Common myeloid progenitor, CD34-positive (primary cell): Measurements from ENCODE around the gene ZPR1. TPM values are rescaled to one million over a fixed set of nuclear protein-coding genes. Genes with fewer than 3 reads are reported as not detected.
"Not testable (repeated sequence)": the region's sequence is repeated elsewhere in the genome, so short reads cannot be mapped to it uniquely, and the experiment has no call there.

Experiments
- CTCF ChIA-PET: fragments of 350-600 bp; sonication (Branson Sonifier 250); formaldehyde crosslinking; loops from one replicate; lab custom pipeline; 2021; ENCODE audit warnings: antibody characterized with exemption; lab: Charles Lee
- POLR2A ChIA-PET: fragments of 350-600 bp; sonication (Branson Sonifier 250); formaldehyde crosslinking; loops from one replicate; lab custom pipeline; 2021; ENCODE audit warnings: antibody characterized with exemption; lab: Charles Lee
- DNase-seq, 3 donors: peaks; one replicate each; pipeline versions ENCODE4 v3.0.0 to v3.0.0-alpha.2; 2013
- H3K27ac ChIP-seq, 2 experiments: 1 replicate in 1 of 2; 2 replicates in 1 of 2; pipeline ENCODE4 v1.7.0; 2013; ENCODE audit warnings: inconsistent platforms in 2 of 2, low read length in 2 of 2, mild to moderate bottlenecking in 2 of 2, low read depth in 1 of 2, moderate library complexity in 1 of 2; ENCODE audit not compliant: severe bottlenecking in 2 of 2, insufficient read depth in 1 of 2, poor library complexity in 1 of 2
- H3K27me3 ChIP-seq, 5 experiments: replicated peaks in 2 of 5; 1 replicate in 3 of 5; 2 replicates in 2 of 5; pipeline versions ENCODE4 v1.6.1 to v1.7.0; 2013; ENCODE audit warnings: low read length in 4 of 5, mild to moderate bottlenecking in 2 of 5, moderate library complexity in 2 of 5, inconsistent platforms in 1 of 5; ENCODE audit not compliant: insufficient read depth in 5 of 5, control insufficient read depth in 4 of 5
- H3K36me3 ChIP-seq, 4 experiments: 1 replicate in 2 of 4; 2 replicates in 2 of 4; pipeline versions ENCODE4 v1.6.1 to v1.7.0; 2013; ENCODE audit warnings: low read length in 3 of 4, control low read depth in 1 of 4, mild to moderate bottlenecking in 1 of 4; ENCODE audit not compliant: control insufficient read depth in 4 of 4, insufficient read depth in 4 of 4
- H3K4me1 ChIP-seq, 4 experiments: 1 replicate in 3 of 4; 2 replicates in 1 of 4; pipeline versions ENCODE4 v1.6.1 to v1.7.1; 2013; ENCODE audit warnings: low read length in 3 of 4, mild to moderate bottlenecking in 3 of 4, control low read depth in 1 of 4, inconsistent platforms in 1 of 4, moderate library complexity in 1 of 4; ENCODE audit not compliant: control insufficient read depth in 4 of 4, insufficient read depth in 4 of 4; ENCODE audit errors: control extremely low read depth in 1 of 4
- H3K4me3 ChIP-seq, 7 experiments: 1 replicate in 4 of 7; 2 replicates in 3 of 7; pipeline versions ENCODE4 v1.5.1 to v1.7.0; 2013; ENCODE audit warnings: mild to moderate bottlenecking in 7 of 7, low read length in 6 of 7, moderate library complexity in 6 of 7, inconsistent platforms in 2 of 7, low read depth in 2 of 7, control low read depth in 1 of 7; ENCODE audit not compliant: insufficient read depth in 4 of 7, control insufficient read depth in 1 of 7; ENCODE audit errors: extremely low read depth in 1 of 7
- H3K9me3 ChIP-seq, 5 experiments: 1 replicate in 4 of 5; 2 replicates in 1 of 5; pipeline versions ENCODE4 v1.6.1 to v1.7.1; 2013; ENCODE audit warnings: low read length in 4 of 5, mild to moderate bottlenecking in 2 of 5, inconsistent platforms in 1 of 5, low read depth in 1 of 5, moderate library complexity in 1 of 5; ENCODE audit not compliant: control insufficient read depth in 4 of 5, insufficient read depth in 2 of 5; ENCODE audit errors: control extremely low read depth in 1 of 5
- WGBS: methylation state at CpG from one replicate; pipeline ENCODE4 v1.1.5; 2013; ENCODE audit not compliant: insufficient coverage; 5-methylcytosine and 5-hydroxymethylcytosine counted together
- polyA plus RNA-seq: library from polyadenylated mRNA; unstranded; fragments of 120-200 nt; gene quantifications from one replicate; pipeline ENCODE4 v1.2.1, GENCODE V29; 2013

The ZPR1 gene, protein sequence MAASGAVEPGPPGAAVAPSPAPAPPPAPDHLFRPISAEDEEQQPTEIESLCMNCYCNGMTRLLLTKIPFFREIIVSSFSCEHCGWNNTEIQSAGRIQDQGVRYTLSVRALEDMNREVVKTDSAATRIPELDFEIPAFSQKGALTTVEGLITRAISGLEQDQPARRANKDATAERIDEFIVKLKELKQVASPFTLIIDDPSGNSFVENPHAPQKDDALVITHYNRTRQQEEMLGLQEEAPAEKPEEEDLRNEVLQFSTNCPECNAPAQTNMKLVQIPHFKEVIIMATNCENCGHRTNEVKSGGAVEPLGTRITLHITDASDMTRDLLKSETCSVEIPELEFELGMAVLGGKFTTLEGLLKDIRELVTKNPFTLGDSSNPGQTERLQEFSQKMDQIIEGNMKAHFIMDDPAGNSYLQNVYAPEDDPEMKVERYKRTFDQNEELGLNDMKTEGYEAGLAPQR
- polyA plus RNA-seq = 36.2 TPM

DNA sequence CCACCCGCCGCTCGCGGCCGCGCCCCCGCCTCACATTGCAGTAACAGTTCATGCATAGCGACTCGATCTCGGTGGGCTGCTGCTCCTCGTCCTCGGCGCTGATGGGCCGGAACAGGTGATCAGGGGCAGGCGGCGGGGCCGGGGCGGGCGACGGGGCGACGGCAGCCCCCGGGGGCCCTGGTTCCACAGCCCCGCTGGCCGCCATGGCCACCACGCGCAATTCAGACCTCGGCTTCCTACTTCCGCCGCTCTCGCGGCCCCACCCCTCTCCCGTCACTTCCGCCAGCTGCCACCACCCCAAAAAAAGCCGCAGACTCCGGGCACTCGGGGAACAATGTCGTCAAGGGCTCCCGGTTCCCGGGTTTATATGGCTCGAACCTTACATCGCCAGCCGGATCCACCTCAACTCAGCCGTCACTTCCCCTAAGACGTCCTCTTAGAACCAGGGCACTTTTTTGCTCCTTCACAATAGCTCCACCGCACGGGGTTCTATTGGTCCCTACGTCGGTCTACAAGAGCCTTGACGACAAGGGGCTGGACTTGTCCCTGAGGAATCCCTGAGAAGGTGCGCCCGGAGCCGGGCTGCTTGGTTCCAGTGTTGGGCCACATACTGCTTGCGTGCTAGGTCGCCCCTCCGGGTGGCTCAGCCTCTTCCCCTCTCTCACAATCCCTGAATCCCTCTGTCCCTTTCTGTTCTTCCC, at the start of gene ZPR1:
Gene ZPR1 (minus strand): TSS at position 238 of the 701 bp plus-strand sequence. CDS start 33 bp downstream, at position 205.
- WGBS = under 1% methylated on average over 45 of the region's 56 CpGs
- Histone ChIP-seq H3K4me1 (peaks cover 0 to 27% (median 21%) of the 10 kb centered on the region in 4 experiments), H3K4me3 (peak within 1 kb of the TSS; percentile 76 to 93 (median 86)), H3K36me3 (peaks cover 18 to 38% (median 28%) of the 10 kb centered on the region in 4 experiments), H3K27me3 (peaks cover 0 to 2% (median 0%) of the 10 kb centered on the region in 5 experiments), H3K9me3 (no peaks in the 10 kb centered on the region), H3K27ac (peak within 1 kb of the TSS; percentile 77)
- POLR2A ChIA-PET = interaction anchor here (0.6 to 1.5 kb wide), 3 partner anchors 15 to 48 kb away, joined by 3 to 6 read pairs (median 3); partner anchors contain the start of gene BUD13
- CTCF ChIA-PET = interaction anchor here (1.1 to 9.8 kb wide), 11 partner anchors 12 to 458 kb away, joined by 3 to 134 read pairs (median 6); partner anchors contain the start of genes APOA1 and BUD13
- peak; percentile 75 to 83 (median 81) for DNase-seq

DNA sequence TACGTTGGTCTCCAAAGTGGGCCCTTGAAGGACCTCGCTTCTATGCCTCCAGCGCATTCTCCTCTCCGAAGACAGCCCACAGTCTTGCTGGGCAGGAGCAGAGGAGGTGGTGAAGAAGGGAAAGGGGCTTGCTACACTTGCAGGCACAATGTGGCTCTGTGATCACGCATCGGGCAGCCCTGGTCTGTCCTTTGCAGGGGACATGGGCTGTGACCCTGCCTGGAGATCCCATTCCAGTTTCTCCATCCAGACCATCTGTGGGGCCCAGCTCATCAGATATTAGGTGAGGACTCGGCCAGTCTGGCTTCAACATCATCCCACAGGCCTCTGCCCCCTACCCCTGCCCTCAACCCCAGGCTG, 48.8 kb upstream of the ZPR1 start:
- Histone ChIP-seq H3K9me3 (no peaks in the 10 kb centered on the region), H3K4me3 (no peak overlapping the region), H3K27ac (no peak overlapping the region), H3K4me1 (peaks cover 0 to 35% (median 22%) of the 10 kb centered on the region in 4 experiments), H3K36me3 (no peaks in the 10 kb centered on the region), H3K27me3 (no peaks in the 10 kb centered on the region)
- no peak for DNase-seq
- 97% methylated on average over 7 of the region's 7 CpGs for WGBS
- POLR2A ChIA-PET = interaction anchor here (0.6 kb wide), 1 partner anchor 43 kb away, joined by 3 read pairs; no protein-coding TSS in a partner anchor
- CTCF ChIA-PET = interaction anchor here (1.0 to 7.0 kb wide), 25 partner anchors 9 to 390 kb away, joined by 3 to 109 read pairs (median 4); partner anchors contain the start of genes APOA4, APOA5 and ZPR1

DNA sequence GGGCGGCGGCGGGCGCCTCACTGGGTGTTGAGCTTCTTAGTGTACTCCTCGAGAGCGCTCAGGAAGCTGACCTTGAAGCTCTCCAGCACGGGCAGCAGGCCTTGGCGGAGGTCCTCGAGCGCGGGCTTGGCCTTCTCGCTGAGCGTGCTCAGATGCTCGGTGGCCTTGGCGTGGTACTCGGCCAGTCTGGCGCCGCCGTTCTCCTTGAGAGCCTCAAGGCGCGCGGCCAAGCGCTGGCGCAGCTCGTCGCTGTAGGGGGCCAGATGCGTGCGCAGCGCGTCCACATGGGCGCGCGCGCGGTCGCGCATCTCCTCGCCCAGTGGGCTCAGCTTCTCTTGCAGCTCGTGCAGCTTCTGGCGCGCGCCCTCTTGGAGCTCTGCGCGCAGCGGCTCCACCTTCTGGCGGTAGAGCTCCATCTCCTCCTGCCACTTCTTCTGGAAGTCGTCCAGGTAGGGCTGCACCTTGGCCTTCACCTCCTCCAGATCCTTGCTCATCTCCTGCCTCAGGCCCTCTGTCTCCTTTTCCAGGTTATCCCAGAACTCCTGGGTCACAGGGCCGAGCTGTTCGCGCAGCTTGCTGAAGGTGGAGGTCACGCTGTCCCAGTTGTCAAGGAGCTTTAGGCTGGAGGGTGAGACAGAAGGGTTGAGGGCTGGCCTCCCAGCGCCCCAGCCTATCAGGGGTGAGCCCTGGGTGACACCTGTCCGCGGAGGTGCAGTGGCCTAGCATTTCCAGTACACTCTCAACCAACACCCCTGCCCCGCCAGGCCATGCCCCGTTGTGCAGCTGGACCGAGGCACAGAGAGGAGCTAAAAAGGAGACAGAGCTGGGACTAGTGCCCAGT, 48.2 kb upstream of the ZPR1 start:
- H3K9me3 ChIP-seq = no peaks in the 10 kb centered on the region
- no peaks in the 10 kb centered on the region for H3K36me3 ChIP-seq
- no peaks in the 10 kb centered on the region for H3K27me3 ChIP-seq
- POLR2A ChIA-PET = interaction anchor here (0.6 to 1.0 kb wide), 4 partner anchors 16 to 48 kb away, joined by 3 to 4 read pairs (median 3); partner anchors contain the start of gene ZPR1
- H3K27ac ChIP-seq = peak overlapping the region in 1 of 2 experiments; percentile 67
- CTCF ChIA-PET = interaction anchor here (0.6 to 7.0 kb wide), 35 partner anchors 8 to 391 kb away, joined by 3 to 109 read pairs (median 4); partner anchors contain the start of genes APOA4, APOA5 and ZPR1
- WGBS = 10% methylated on average over 52 of the region's 57 CpGs
- H3K4me1 ChIP-seq = peaks cover 0 to 30% (median 22%) of the 10 kb centered on the region in 4 experiments
- DNase-seq = peak; percentile 92 to 95 (median 94)
- H3K4me3 ChIP-seq = peak overlapping the region; percentile 46 to 79 (median 59)

DNA sequence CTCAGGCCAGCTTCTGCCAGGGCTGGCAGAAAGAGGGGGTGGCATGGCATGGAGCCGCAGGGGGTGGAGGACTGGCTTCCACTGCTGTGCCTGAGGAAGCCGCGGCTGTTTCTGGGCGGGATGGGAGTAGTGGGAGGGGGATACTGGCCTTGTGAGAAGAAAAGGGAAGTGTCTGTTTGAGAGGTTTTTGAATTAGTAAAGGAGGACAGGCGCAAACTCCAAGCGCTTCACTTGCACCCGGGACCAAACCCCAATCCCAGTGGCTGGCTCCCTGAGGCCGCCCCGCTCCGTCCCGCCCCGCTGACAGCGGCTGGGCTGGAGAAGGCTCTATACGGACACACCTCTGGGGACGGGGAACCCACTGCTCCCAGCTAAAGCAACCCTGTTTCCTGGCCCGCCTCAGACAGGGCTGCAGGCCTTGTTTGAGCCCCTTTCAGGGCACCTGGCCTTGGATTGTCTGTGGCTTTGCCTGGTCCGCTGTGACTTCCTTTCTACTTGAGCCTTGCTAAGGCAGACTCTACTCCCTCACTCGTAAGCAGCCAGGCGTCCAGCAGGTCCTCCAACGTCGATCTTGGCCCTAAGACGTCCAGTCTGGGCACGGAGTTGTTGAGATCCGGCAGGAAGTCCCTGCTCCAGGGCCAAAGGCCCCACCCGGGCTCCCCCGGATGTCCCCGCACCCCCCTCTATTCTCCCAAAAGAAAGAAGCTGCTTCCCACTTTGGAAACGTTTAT, 47.4 kb upstream of the ZPR1 start:
- DNase-seq = peak; percentile 46 to 81 (median 77)
- H3K4me1 ChIP-seq = peaks cover 0 to 24% (median 20%) of the 10 kb centered on the region in 4 experiments

DNA sequence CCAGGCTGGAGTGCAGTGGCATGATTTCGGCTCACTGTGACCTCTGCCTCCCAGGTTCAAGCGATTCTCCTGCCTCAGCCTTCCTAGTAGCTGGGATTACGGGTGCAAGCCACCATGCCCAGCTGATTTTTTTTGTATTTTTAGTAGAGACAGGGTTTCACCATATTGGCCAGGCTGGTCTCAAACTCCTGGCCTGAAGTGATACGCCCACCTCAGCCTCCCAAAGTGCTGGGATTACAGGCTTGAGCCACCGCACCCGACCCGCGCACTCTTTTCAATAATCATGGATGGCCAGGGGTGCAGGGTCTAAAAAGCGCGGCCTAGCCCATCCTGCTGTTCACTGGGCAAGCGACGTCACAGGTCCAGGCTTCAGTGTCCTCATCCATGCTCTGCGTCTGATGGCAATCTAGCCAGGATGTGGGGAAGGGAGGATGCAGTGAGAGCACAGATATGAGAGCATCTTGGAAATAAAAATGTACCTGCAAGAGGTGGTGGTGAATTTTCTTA, 46.8 kb upstream of the ZPR1 start:
- H3K9me3 ChIP-seq, H3K27me3 ChIP-seq, DNase-seq, H3K36me3 ChIP-seq, POLR2A ChIA-PET: not testable (repeated sequence)
- 59% methylated on average over 11 of the region's 13 CpGs for WGBS
- H3K27ac ChIP-seq = peak overlapping the region in 1 of 2 experiments; percentile 67
- CTCF ChIA-PET = interaction anchor here (0.8 to 7.0 kb wide), 9 partner anchors 9 to 291 kb away, joined by 3 to 109 read pairs (median 6); partner anchors contain the start of genes APOA5 and ZPR1
- peaks cover 0 to 24% (median 20%) of the 10 kb centered on the region in 4 experiments for H3K4me1 ChIP-seq
- peak overlapping the region in 4 of 7 experiments; percentile 59 to 79 (median 68) for H3K4me3 ChIP-seq

More for the DNA sequence above, 47.4 kb upstream of the ZPR1 start:
- no peaks in the 10 kb centered on the region for H3K36me3 ChIP-seq
- POLR2A ChIA-PET = interaction anchor here (0.7 to 1.0 kb wide), 3 partner anchors 17 to 47 kb away, joined by 3 to 4 read pairs (median 3); partner anchors contain the start of gene ZPR1
- 5% methylated on average over 25 of the region's 28 CpGs for WGBS
- CTCF ChIA-PET = interaction anchor here (0.6 to 7.0 kb wide), 31 partner anchors 9 to 392 kb away, joined by 3 to 109 read pairs (median 4); partner anchors contain the start of genes APOA4, APOA5 and ZPR1
- peak overlapping the region; percentile 46 to 79 (median 59) for H3K4me3 ChIP-seq
- peak overlapping the region; percentile 40 to 67 for H3K27ac ChIP-seq
- H3K9me3 ChIP-seq = no peaks in the 10 kb centered on the region
- no peaks in the 10 kb centered on the region for H3K27me3 ChIP-seq
